WTC11 (cell line): ENCODE data around the gene NANOG. TPM values are rescaled to one million over a fixed set of nuclear protein-coding genes. Genes with fewer than 3 reads are reported as not detected.
"Not testable (repeated sequence)": the region's sequence is repeated elsewhere in the genome, so short reads cannot be mapped to it uniquely, and the experiment has no call there.

Experiments
- ATAC-seq: fragments of 200-7000 bp; cut with Tn5 transposase; 2 replicates; pipeline ENCODE4 v1.10.0; 2021; ENCODE audit warnings: mild to moderate bottlenecking, moderate library complexity
- CTCF ChIA-PET: fragments of 300-600 bp; sonication (Branson Sonifier 250); formaldehyde crosslinking; loops from one replicate; lab custom pipeline; 2021; ENCODE audit warnings: antibody characterized with exemption; lab: Charles Lee
- POLR2A ChIA-PET: fragments of 350-600 bp; sonication (Branson Sonifier 250); formaldehyde crosslinking; loops from one replicate; lab custom pipeline; 2021; ENCODE audit warnings: antibody characterized with exemption; lab: Charles Lee
- DNase-seq: peaks from one replicate; pipeline ENCODE4 v3.0.0; 2021; ENCODE audit warnings: low spot score
- H3K27ac Mint-ChIP-seq: 2 replicates; pipeline ENCODE4 v1.8.0; 2021; ENCODE audit warnings: mixed read lengths
- H3K27me3 Mint-ChIP-seq: 2 replicates; pipeline ENCODE4 v1.8.0; 2021; ENCODE audit warnings: low read depth, mild to moderate bottlenecking, moderate library complexity, mixed read lengths
- H3K36me3 Mint-ChIP-seq: 2 replicates; pipeline ENCODE4 v1.8.0; 2021; ENCODE audit warnings: mixed read lengths
- H3K4me1 Mint-ChIP-seq: 2 replicates; pipeline ENCODE4 v1.8.0; 2022; ENCODE audit warnings: mixed read lengths
- H3K4me3 Mint-ChIP-seq: 2 replicates; pipeline ENCODE4 v1.8.0; 2021; ENCODE audit warnings: mild to moderate bottlenecking, moderate library complexity, mixed read lengths
- H3K9me3 Mint-ChIP-seq: 2 replicates; pipeline ENCODE4 v1.8.0; 2021; ENCODE audit warnings: mixed read lengths
- CBFB ChIP-seq: sonication (generic); formaldehyde crosslinking; IDR thresholded peaks from 2 replicates; pipeline ENCODE4 v1.8.1; 2022; ENCODE audit warnings: mild to moderate bottlenecking, low read depth, missing genetic modification reagents
- FOXJ3 ChIP-seq: sonication (generic); formaldehyde crosslinking; IDR thresholded peaks from 2 replicates; pipeline ENCODE4 v1.9.0; 2021; ENCODE audit warnings: missing genetic modification reagents, mild to moderate bottlenecking, borderline replicate concordance
- GABPB1 ChIP-seq: sonication (generic); formaldehyde crosslinking; IDR thresholded peaks from 2 replicates; pipeline ENCODE4 v1.8.1; 2023; ENCODE audit warnings: mild to moderate bottlenecking, missing genetic modification reagents
- JUN ChIP-seq: sonication (generic); formaldehyde crosslinking; IDR thresholded peaks from 2 replicates; pipeline ENCODE4 v1.8.0; 2023; ENCODE audit warnings: mild to moderate bottlenecking, missing genetic modification reagents
- KAT7 ChIP-seq: sonication (generic); formaldehyde crosslinking; IDR thresholded peaks from 2 replicates; pipeline ENCODE4 v1.8.1; 2023; ENCODE audit warnings: missing genetic modification reagents, mild to moderate bottlenecking, borderline replicate concordance
- MXD4 ChIP-seq: fragments of 250-450 bp; sonication (Bioruptor Pico); IDR thresholded peaks from 2 replicates; pipeline ENCODE4 v1.8.0; 2021; ENCODE audit warnings: mild to moderate bottlenecking, moderate library complexity, borderline replicate concordance
- ZNF138 ChIP-seq: sonication (generic); formaldehyde crosslinking; conservative IDR thresholded peaks from 2 replicates; pipeline ENCODE4 v1.8.1; 2022; ENCODE audit warnings: mild to moderate bottlenecking, moderate library complexity, missing genetic modification reagents
- ZNF396 ChIP-seq: fragments of 250-450 bp; sonication (Bioruptor Pico); IDR thresholded peaks from 2 replicates; pipeline ENCODE4 v1.8.0; 2021; ENCODE audit warnings: mild to moderate bottlenecking, moderate library complexity, borderline replicate concordance
- total RNA-seq: library from RNA; stranded (reverse); gene quantifications from 3 replicates; pipeline ENCODE4 v1.2.3, GENCODE V29; 2021
- TF ChIP-seq, protein P1 (sequence below): sonication (generic); formaldehyde crosslinking; IDR thresholded peaks from 2 replicates; pipeline ENCODE4 v1.8.0; 2023; ENCODE audit warnings: missing genetic modification reagents, mild to moderate bottlenecking, borderline replicate concordance
- TF ChIP-seq, protein P2 (sequence below): sonication (generic); formaldehyde crosslinking; IDR thresholded peaks from 2 replicates; pipeline ENCODE4 v1.8.1; 2022; ENCODE audit warnings: low read depth, missing genetic modification reagents, borderline replicate concordance
- TF ChIP-seq, protein P3 (sequence below): sonication (generic); formaldehyde crosslinking; IDR thresholded peaks from 2 replicates; pipeline ENCODE4 v1.8.0; 2022; ENCODE audit warnings: mild to moderate bottlenecking, missing genetic modification reagents
- TF ChIP-seq, protein P4 (sequence below): sonication (generic); formaldehyde crosslinking; IDR thresholded peaks from 2 replicates; pipeline ENCODE4 v1.8.1; 2023; ENCODE audit warnings: mild to moderate bottlenecking, missing genetic modification reagents, moderate library complexity
- TF ChIP-seq, protein P5 (sequence below): sonication (generic); formaldehyde crosslinking; IDR thresholded peaks from 2 replicates; pipeline ENCODE4 v1.8.1; 2023; ENCODE audit warnings: mild to moderate bottlenecking, missing genetic modification reagents

Gene NANOG
- total RNA-seq, 1 experiment from 2014 or later = 387 TPM

DNA sequence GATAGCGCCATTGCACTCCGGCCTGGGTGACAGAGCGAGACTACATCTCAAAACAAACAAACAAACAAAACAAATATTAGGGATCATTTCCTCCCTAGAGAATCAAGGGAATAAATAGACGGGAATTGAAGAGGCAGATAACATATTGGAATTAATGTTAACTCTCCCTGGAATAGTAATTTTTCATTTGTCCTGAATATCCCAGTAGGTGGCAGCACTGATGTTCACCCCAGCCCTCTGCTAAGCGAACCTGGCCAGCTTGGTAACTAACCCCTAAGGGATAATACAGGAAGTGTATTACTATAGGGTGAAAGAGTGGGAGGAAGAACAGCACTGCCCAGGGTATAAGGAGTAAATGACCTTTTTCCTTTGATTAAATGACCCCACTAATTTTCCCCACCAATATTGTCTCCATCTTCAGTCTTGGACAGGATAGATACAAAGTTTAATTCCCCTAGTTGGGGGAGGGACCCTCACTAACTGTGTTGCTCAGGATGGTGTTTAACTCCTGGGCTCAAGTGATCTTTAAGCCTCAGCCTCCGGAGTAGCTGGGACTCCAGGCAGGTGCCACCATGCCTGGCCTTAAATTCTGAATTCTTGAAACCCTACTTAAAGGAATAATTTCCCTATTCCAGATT lies 43.0 kb downstream of the NANOG start (continued):
- TF ChIP-seq, protein P1, sequence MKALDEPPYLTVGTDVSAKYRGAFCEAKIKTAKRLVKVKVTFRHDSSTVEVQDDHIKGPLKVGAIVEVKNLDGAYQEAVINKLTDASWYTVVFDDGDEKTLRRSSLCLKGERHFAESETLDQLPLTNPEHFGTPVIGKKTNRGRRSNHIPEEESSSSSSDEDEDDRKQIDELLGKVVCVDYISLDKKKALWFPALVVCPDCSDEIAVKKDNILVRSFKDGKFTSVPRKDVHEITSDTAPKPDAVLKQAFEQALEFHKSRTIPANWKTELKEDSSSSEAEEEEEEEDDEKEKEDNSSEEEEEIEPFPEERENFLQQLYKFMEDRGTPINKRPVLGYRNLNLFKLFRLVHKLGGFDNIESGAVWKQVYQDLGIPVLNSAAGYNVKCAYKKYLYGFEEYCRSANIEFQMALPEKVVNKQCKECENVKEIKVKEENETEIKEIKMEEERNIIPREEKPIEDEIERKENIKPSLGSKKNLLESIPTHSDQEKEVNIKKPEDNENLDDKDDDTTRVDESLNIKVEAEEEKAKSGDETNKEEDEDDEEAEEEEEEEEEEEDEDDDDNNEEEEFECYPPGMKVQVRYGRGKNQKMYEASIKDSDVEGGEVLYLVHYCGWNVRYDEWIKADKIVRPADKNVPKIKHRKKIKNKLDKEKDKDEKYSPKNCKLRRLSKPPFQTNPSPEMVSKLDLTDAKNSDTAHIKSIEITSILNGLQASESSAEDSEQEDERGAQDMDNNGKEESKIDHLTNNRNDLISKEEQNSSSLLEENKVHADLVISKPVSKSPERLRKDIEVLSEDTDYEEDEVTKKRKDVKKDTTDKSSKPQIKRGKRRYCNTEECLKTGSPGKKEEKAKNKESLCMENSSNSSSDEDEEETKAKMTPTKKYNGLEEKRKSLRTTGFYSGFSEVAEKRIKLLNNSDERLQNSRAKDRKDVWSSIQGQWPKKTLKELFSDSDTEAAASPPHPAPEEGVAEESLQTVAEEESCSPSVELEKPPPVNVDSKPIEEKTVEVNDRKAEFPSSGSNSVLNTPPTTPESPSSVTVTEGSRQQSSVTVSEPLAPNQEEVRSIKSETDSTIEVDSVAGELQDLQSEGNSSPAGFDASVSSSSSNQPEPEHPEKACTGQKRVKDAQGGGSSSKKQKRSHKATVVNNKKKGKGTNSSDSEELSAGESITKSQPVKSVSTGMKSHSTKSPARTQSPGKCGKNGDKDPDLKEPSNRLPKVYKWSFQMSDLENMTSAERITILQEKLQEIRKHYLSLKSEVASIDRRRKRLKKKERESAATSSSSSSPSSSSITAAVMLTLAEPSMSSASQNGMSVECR (CRISPR knock-in tag) = no peak
- TF ChIP-seq, protein P2, sequence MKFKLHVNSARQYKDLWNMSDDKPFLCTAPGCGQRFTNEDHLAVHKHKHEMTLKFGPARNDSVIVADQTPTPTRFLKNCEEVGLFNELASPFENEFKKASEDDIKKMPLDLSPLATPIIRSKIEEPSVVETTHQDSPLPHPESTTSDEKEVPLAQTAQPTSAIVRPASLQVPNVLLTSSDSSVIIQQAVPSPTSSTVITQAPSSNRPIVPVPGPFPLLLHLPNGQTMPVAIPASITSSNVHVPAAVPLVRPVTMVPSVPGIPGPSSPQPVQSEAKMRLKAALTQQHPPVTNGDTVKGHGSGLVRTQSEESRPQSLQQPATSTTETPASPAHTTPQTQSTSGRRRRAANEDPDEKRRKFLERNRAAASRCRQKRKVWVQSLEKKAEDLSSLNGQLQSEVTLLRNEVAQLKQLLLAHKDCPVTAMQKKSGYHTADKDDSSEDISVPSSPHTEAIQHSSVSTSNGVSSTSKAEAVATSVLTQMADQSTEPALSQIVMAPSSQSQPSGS (CRISPR knock-in tag) = no peak
- no peak for TF ChIP-seq JUN (CRISPR knock-in tag)
- TF ChIP-seq, all 79 proteins: peak for 0

DNA sequence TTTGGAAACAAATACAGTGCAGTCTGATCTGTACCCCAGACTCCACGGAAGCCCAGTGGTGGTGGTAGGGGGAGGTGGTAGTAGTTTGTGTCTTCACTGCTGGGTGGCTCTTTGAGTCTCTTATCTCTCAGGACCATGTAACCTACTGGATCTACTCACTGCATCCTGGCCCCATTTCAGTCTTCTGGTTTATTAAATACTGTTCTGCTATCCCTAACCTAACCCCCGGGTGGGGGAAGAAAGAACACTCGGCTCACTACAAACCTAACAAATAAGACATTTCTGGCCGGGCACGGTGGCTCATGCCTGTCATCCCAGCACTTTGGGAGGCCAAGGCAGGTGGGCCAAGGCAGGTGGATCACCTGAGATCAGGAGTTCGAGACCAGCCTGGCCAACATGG lies 44.0 kb downstream of the NANOG start:
- POLR2A ChIA-PET = interaction anchor here (0.5 kb wide), 1 partner anchor 103 kb away, joined by 3 read pairs; no protein-coding TSS in a partner anchor
- not testable (repeated sequence) for H3K36me3 Mint-ChIP-seq, H3K4me3 Mint-ChIP-seq, DNase-seq, H3K9me3 Mint-ChIP-seq, H3K27me3 Mint-ChIP-seq, ATAC-seq
- Mint-ChIP-seq H3K4me1 (peaks cover 30% of the 10 kb centered on the region), H3K27ac (0 out of 2 replicates have a peak overlapping the region, but pooled peaks have one; percentile 17)
- CTCF ChIA-PET = interaction anchor here (0.6 to 3.3 kb wide), 9 partner anchors 13 to 611 kb away, joined by 3 to 18 read pairs (median 6); no protein-coding TSS in a partner anchor

DNA sequence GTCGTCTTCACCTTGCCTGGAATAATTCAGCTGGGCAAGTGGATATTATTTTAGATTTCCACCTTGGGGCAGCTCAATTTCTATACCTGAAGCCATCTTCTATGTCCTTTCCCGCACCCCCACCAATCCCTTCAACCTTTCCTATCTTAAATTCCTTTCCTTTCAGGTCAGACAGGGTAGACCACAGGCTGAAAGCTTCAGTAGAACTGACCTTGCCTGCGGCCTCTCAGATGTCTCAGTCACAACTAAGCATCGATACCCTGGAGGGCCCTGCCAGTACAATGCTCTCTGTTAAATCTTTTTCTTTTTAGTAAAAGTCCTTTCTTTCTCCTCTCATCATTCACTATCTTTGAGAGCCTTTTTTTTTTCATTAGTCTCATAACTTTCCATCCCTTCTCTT lies 44.6 kb downstream of the NANOG start:
- ChIA-PET POLR2A (interaction anchor here (0.5 to 0.7 kb wide), 2 partner anchors 88 to 103 kb away, joined by 3 to 4 read pairs; no protein-coding TSS in a partner anchor), CTCF (interaction anchor here (0.6 to 2.1 kb wide), 6 partner anchors 33 to 1636 kb away, joined by 3 to 9 read pairs (median 3); no protein-coding TSS in a partner anchor)
- no peak overlapping the region for H3K4me3 Mint-ChIP-seq
- H3K27ac Mint-ChIP-seq = peak overlapping the region; percentile 71
- TF ChIP-seq KAT7 (CRISPR knock-in tag) = no peak
- no peaks in the 10 kb centered on the region for H3K36me3 Mint-ChIP-seq
- no peaks in the 10 kb centered on the region for H3K27me3 Mint-ChIP-seq
- no peak for DNase-seq
- H3K4me1 Mint-ChIP-seq = peaks cover 30% of the 10 kb centered on the region
- no peaks in the 10 kb centered on the region for H3K9me3 Mint-ChIP-seq
- no peak for ATAC-seq

DNA sequence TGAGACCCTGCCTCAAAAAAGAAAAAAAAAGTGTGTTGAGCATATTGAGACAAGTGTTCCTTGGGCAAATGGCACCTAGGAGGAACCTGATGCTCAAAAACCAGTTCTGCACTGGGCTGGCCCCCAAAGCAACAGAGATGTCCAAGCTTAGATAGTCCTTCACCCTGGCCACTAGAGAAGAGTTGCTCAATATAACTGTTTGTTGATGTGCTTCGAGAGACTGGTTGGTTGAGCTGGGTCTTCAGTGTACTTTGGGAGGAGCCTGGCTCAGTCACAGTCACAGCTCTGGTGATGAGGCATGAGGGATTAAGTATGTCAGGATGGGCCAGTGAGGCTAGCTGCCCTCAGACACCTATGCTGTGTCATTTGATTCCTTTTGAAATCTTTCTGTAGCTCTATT lies 45.5 kb downstream of the NANOG start:
- ChIA-PET CTCF (interaction anchor here (0.7 to 2.1 kb wide), 2 partner anchors 99 to 100 kb away, joined by 3 to 6 read pairs; no protein-coding TSS in a partner anchor), POLR2A (no interaction called here)
- no peak overlapping the region for H3K4me3 Mint-ChIP-seq
- ATAC-seq (no peak), DNase-seq (no peak)
- TF ChIP-seq, protein P3, sequence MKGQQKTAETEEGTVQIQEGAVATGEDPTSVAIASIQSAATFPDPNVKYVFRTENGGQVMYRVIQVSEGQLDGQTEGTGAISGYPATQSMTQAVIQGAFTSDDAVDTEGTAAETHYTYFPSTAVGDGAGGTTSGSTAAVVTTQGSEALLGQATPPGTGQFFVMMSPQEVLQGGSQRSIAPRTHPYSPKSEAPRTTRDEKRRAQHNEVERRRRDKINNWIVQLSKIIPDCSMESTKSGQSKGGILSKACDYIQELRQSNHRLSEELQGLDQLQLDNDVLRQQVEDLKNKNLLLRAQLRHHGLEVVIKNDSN (CRISPR knock-in tag) = no peak
- no peak for TF ChIP-seq FOXJ3 (CRISPR knock-in tag)
- peaks cover 32% of the 10 kb centered on the region for H3K4me1 Mint-ChIP-seq
- H3K9me3 Mint-ChIP-seq = no peaks in the 10 kb centered on the region
- no peaks in the 10 kb centered on the region for H3K36me3 Mint-ChIP-seq
- no peaks in the 10 kb centered on the region for H3K27me3 Mint-ChIP-seq
- H3K27ac Mint-ChIP-seq = peak overlapping the region; percentile 61; the same call in 1 of the 2 replicates

DNA sequence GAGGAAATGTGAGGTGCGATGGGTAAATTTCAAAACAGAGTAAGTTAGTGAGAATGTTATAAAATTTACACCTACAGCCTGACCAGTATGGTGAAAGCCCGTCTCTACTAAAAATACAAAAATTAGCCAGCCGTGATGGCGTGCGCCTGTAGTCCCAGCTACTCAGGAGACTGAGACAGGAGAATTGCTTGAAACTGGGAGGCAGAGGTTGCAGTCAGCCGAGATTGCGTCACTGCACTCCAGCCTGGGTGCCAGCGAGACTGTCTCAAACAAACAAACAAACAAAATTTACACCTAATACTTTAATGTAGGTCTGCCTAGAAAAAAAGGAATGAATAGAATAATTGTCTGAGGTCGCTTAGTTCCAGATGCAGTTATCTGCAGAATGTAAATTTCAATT lies 45.9 kb downstream of the NANOG start:
- no peaks in the 10 kb centered on the region for H3K36me3 Mint-ChIP-seq
- DNase-seq = no peak
- ChIA-PET POLR2A (interaction anchor here (0.6 kb wide), 1 partner anchor 248 kb away, joined by 3 read pairs; no protein-coding TSS in a partner anchor), CTCF (interaction anchor here (2.1 kb wide), 1 partner anchor 98 kb away, joined by 6 read pairs; no protein-coding TSS in a partner anchor)
- H3K9me3 Mint-ChIP-seq = no peaks in the 10 kb centered on the region
- peak overlapping the region; percentile 61 for H3K27ac Mint-ChIP-seq
- H3K27me3 Mint-ChIP-seq = no peaks in the 10 kb centered on the region
- no peak for ATAC-seq
- peaks cover 32% of the 10 kb centered on the region for H3K4me1 Mint-ChIP-seq
- no peak overlapping the region for H3K4me3 Mint-ChIP-seq
- TF ChIP-seq, protein P4, sequence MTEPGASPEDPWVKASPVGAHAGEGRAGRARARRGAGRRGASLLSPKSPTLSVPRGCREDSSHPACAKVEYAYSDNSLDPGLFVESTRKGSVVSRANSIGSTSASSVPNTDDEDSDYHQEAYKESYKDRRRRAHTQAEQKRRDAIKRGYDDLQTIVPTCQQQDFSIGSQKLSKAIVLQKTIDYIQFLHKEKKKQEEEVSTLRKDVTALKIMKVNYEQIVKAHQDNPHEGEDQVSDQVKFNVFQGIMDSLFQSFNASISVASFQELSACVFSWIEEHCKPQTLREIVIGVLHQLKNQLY (CRISPR knock-in tag) = no peak
- TF ChIP-seq MXD4 (CRISPR knock-in tag) (no peak), ZNF396 (no peak), FOXJ3 (CRISPR knock-in tag) (no peak), CBFB (no peak), ZNF138 (no peak), GABPB1 (CRISPR knock-in tag) (no peak)
- TF ChIP-seq, protein P2 (CRISPR knock-in tag) = no peak
- TF ChIP-seq, protein P5, sequence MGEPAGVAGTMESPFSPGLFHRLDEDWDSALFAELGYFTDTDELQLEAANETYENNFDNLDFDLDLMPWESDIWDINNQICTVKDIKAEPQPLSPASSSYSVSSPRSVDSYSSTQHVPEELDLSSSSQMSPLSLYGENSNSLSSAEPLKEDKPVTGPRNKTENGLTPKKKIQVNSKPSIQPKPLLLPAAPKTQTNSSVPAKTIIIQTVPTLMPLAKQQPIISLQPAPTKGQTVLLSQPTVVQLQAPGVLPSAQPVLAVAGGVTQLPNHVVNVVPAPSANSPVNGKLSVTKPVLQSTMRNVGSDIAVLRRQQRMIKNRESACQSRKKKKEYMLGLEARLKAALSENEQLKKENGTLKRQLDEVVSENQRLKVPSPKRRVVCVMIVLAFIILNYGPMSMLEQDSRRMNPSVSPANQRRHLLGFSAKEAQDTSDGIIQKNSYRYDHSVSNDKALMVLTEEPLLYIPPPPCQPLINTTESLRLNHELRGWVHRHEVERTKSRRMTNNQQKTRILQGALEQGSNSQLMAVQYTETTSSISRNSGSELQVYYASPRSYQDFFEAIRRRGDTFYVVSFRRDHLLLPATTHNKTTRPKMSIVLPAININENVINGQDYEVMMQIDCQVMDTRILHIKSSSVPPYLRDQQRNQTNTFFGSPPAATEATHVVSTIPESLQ = no peak
